Measurements from ENCODE around the gene SYT3.

DNA sequence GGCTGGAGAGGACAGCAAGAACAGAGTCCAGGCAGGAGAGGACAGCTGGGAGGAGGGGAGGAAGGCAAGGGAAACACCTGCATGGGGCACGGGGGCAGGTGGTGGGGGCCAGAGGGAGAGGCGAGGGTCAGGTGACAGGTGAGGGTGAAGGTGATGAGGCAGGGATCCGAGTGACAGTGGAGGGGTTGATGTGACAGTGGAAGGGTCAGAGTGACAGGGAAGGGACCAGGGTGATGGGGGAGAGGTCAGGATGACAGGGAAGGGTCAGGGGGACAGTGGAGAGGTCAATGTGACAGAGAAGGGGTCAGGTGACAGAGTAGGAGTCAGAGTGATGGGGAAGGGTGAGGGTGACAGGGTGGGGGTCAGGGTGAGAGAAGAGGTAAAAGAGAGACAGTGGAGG is 38.6 kb upstream of the SYT3 start:
- TF ChIP-seq ZNF274 (IDR thresholded peaks at IDR 0.05; ENCODE audit: low read depth, low read length) (no peak), YY1 (IDR thresholded peaks at IDR 0.05; ENCODE audit: insufficient read depth, insufficient read length) (no peak), SUZ12 (IDR thresholded peaks at IDR 0.05; ENCODE audit: extremely low read depth, insufficient read depth, insufficient read length) (no peak)
